Progenitor cell of endocrine pancreas (in vitro differentiated cells): ENCODE data around the gene MAPK11. TPM values are rescaled to one million over a fixed set of nuclear protein-coding genes. Genes with fewer than 3 reads are reported as not detected.

Experiments
- DNase-seq: peaks from one replicate; pipeline ENCODE4 v3.0.0; 2021; ENCODE audit warnings: low spot score; ENCODE audit not compliant: unreplicated experiment
- H3K27ac Mint-ChIP-seq: 2 replicates; pipeline ENCODE4 v1.8.0; 2021; ENCODE audit warnings: mild to moderate bottlenecking, moderate library complexity, mixed read lengths
- H3K27me3 Mint-ChIP-seq: 2 replicates; pipeline ENCODE4 v1.8.0; 2021; ENCODE audit warnings: mixed read lengths
- H3K36me3 Mint-ChIP-seq: 2 replicates; pipeline ENCODE4 v1.8.0; 2022; ENCODE audit warnings: mixed read lengths; ENCODE audit not compliant: insufficient read depth
- H3K4me1 Mint-ChIP-seq: 2 replicates; pipeline ENCODE4 v1.8.0; 2021; ENCODE audit warnings: low read depth, mixed read lengths
- H3K4me3 Mint-ChIP-seq: 2 replicates; pipeline ENCODE4 v1.8.0; 2021; ENCODE audit warnings: low read depth, mild to moderate bottlenecking, moderate library complexity, mixed read lengths
- H3K9me3 Mint-ChIP-seq: 2 replicates; pipeline ENCODE4 v1.8.0; 2021; ENCODE audit warnings: low read depth, mixed read lengths
- total RNA-seq: library from RNA; stranded (reverse); gene quantifications from 2 replicates; pipeline ENCODE4 v1.2.1, GENCODE V29; 2021
- TF ChIP-seq, protein P1 (sequence below): fragments of 200-600 bp; sonication (generic); IDR thresholded peaks from one replicate; pipeline ENCODE4 v1.5.0; 2021; ENCODE audit warnings: antibody characterized with exemption, mild to moderate bottlenecking; ENCODE audit not compliant: unreplicated experiment

Gene MAPK11
- total RNA-seq, 1 donor from 2014 or later: 2.3 TPM

GRCh38 chr22:50264946-50265669 lies 5.1 kb downstream of the MAPK11 start:
- Mint-ChIP-seq H3K36me3 (no peaks in the 10 kb centered on the region), H3K27me3 (peaks cover 34% of the 10 kb centered on the region), H3K9me3 (no peaks in the 10 kb centered on the region), H3K4me3 (no peak overlapping the region), H3K4me1 (peaks cover 3% of the 10 kb centered on the region), H3K27ac (no peak overlapping the region)
- TF ChIP-seq, protein P1, sequence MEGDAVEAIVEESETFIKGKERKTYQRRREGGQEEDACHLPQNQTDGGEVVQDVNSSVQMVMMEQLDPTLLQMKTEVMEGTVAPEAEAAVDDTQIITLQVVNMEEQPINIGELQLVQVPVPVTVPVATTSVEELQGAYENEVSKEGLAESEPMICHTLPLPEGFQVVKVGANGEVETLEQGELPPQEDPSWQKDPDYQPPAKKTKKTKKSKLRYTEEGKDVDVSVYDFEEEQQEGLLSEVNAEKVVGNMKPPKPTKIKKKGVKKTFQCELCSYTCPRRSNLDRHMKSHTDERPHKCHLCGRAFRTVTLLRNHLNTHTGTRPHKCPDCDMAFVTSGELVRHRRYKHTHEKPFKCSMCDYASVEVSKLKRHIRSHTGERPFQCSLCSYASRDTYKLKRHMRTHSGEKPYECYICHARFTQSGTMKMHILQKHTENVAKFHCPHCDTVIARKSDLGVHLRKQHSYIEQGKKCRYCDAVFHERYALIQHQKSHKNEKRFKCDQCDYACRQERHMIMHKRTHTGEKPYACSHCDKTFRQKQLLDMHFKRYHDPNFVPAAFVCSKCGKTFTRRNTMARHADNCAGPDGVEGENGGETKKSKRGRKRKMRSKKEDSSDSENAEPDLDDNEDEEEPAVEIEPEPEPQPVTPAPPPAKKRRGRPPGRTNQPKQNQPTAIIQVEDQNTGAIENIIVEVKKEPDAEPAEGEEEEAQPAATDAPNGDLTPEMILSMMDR: no peak
- no peak for DNase-seq

GRCh38 chr22:50264104-50264745 lies 6.0 kb downstream of the MAPK11 start:
- Mint-ChIP-seq H3K27ac (no peak overlapping the region), H3K36me3 (no peaks in the 10 kb centered on the region), H3K9me3 (no peaks in the 10 kb centered on the region), H3K4me3 (no peak overlapping the region), H3K4me1 (peaks cover 3% of the 10 kb centered on the region), H3K27me3 (peaks cover 29% of the 10 kb centered on the region)
- TF ChIP-seq, protein P1: no peak
- DNase-seq: no peak

GRCh38 chr22:50262973-50263617 lies 7.1 kb downstream of the MAPK11 start:
- no peak overlapping the region for H3K27ac Mint-ChIP-seq
- H3K27me3 Mint-ChIP-seq: peaks cover 19% of the 10 kb centered on the region
- H3K9me3 Mint-ChIP-seq: no peaks in the 10 kb centered on the region
- no peak for DNase-seq
- no peaks in the 10 kb centered on the region for H3K36me3 Mint-ChIP-seq
- H3K4me3 Mint-ChIP-seq: peak overlapping the region; percentile 24
- TF ChIP-seq, protein P1: no peak
- H3K4me1 Mint-ChIP-seq: peaks cover 3% of the 10 kb centered on the region

GRCh38 chr22:50262460-50262911 lies 7.7 kb downstream of the MAPK11 start:
- H3K27me3 Mint-ChIP-seq: peaks cover 17% of the 10 kb centered on the region
- no peaks in the 10 kb centered on the region for H3K36me3 Mint-ChIP-seq
- peak overlapping the region; percentile 72 for H3K4me3 Mint-ChIP-seq
- peak overlapping the region; percentile 16 for H3K27ac Mint-ChIP-seq
- no peak for DNase-seq
- peaks cover 3% of the 10 kb centered on the region for H3K4me1 Mint-ChIP-seq
- no peaks in the 10 kb centered on the region for H3K9me3 Mint-ChIP-seq
- TF ChIP-seq, protein P1: no peak
